Frontal cortex (tissue), 4 donors: ENCODE measurements around the gene CDCA8. TPM values are rescaled to one million over a fixed set of nuclear protein-coding genes. Genes with fewer than 3 reads are reported as not detected.
"Not testable (repeated sequence)": the region's sequence is repeated elsewhere in the genome, so short reads cannot be mapped to it uniquely, and the experiment has no call there.

Experiments used
- DNase-seq, 2 donors: peaks; one replicate each; pipeline ENCODE4 v3.0.0; 2012; ENCODE audit warnings: low spot score in 2 of 2
- FAIRE-seq: peaks from 2 replicates; lab custom pipeline; 2012; peaks lifted over from hg19 to GRCh38; lab: Jason Lieb, UNC
- total RNA-seq: library from RNA; depleted of rRNA; stranded (reverse); fragments of >200 nt; gene quantifications from one replicate; pipeline ENCODE4 v1.2.3, GENCODE V29; 2014
- donor health status: control.
- donor health status: control.
- donor health status: control.

The CDCA8 gene
- total RNA-seq, 1 donor from 2014 or later = 0.82 TPM

DNA sequence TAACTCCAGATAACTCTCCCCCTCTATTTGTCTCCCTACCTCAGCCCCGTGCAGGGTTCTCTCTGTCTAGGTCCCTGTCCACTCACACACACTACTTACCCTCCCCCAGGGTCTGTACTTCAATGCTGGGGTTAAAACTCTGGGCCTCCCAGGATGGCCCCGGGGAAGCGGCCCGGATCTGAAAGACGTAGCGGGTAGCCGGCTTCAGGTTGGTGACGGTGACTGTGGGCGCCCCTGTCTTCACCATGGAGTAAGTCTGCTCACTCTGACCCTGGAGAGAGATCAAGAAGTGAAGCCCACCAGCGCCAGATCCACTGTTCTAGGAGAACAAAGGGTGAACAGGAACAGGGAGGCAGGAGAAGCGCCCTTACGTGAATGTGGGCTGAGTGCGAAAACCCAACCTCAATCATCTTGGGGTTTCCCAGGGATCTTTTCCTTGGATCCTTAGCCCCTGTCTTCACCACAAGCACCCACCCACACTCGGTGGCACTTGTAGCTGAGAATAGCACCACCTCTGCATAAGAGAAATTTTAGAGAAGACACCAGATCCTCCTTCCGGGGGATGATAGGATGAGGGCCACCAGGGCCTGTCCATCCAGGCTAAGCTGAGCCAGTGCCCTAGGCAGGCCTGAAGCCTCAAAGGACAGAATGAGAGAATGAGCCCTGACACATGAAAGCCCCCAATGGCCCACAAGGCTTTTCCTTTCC lies 39.1 kb downstream of the CDCA8 start:
- DNase-seq (no peak), FAIRE-seq (no peak)

DNA sequence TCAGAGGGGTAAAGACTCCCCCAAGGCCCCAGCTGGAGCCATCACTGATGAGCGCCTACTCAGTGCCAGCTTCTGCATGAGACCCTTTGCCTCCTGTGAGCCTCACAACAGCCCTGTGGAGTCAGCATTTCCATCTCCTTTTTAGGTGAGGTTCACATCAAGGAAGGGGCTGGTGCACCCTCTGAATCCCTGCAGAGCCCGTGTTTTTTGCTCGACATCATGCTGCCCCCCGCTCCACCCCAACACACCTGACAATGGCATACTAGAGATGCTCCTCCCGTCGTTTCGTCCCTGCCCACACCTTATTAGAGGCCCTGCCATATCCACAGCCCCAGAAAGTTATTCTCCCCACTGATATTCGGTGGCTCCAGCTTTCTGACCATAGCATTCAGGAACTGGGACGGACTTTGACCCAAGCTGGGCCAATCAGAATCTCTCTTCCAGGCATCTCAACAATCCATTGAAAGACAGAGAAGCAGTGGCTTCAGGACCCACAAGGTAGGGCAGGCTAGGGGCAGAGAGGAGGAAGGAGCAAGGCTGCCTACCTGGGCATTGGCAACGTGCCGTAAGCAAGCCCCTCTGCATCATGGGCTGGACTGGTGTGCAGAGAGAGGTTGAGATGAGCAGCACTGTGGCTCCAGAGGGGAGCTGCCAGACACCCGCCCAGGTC lies 39.9 kb downstream of the CDCA8 start:
- FAIRE-seq (no peak), DNase-seq (no peak)

DNA sequence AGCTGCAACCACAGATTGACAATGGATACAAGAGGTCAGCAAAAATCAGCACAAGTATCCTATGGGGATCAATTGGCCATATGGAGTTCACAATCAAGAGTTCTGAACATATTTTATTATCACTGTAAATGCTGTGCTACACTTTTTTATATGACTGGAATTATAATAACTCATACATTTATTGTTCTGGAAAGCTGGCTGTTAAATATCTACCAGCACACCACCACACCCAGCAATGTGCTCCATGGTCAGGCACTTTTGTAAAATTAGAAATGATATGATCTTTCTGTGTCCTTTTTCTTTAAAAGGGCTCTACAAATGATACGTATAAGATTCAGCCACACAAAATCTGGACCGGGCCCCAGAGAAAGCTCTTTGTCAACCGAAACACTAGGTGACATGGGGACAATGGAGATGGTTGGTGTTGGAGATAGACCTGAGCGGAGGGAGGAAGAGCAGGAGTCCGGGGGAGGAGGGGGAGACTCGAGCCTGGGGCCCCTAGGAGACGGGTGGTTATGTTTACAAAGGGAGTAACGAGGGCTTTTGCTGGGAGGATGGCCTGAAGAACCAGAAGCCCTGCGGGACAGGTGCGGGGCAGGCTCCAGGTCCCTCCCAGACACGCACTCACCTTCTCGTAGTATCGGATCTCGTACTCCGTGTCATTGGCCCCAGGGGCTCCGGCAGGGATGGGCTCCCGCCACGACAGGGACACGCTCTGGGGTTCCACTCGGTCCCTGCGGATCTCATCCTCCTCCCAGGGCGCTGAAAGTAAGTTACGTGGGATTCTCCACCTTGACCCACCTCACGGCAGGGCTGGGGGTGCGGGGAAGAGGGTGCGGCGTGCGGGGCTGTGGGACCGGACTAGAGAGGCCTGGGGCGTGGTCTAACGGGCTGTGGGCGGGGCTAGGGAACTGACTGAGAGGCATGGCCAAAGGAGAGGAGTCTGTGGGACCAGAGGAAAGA lies 42.6 kb downstream of the CDCA8 start:
- DNase-seq (no peak), FAIRE-seq (no peak)

GRCh38 chr1:37737975-37738374 lies 45.7 kb downstream of the CDCA8 start:
- DNase-seq, FAIRE-seq: not testable (repeated sequence)

DNA sequence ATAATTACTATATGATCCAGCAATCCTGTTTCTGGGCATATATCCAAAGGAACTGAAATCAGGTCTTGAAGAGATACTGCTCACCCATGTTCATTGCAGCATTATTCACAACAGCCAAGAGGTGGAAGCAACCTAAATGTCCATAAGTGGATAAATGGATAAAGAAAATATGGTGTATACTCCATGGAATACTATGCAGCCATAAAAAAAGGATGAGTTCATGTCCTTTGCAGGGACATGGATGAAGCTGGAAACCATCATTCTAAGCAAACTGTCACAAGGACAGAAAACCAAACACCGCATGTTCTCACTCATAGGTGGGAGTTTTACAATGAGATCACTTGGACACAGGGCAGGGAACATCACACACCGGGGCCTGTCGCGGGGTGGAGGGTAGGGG lies 46.3 kb downstream of the CDCA8 start:
- not testable (repeated sequence) for DNase-seq, FAIRE-seq

- no peak for DNase-seq
- FAIRE-seq = no peak
Measured at GRCh38 chr1:37739222-37739621, 46.9 kb downstream of the CDCA8 start.

GRCh38 chr1:37741130-37741529 lies 48.8 kb downstream of the CDCA8 start:
- no peak for DNase-seq

DNA sequence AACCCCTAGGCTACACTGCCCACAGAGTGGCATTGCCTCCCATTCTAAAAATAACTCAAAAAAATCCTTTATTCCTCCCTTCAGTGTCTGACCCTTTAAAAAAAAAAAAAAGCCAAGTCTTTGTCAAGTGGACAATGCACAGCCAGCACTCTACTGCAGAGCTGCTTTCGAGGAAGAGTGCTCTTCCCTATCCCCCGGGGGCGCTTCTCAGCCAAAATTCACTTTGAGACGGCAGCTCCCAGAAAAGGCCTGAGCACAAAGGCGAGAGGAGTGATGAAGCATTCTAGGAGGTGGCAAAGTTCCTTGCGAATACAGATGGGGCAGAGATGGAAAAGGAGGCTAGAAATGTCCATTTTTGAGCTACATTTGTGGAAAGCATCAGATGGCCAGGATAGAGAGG lies 49.3 kb downstream of the CDCA8 start:
- FAIRE-seq = no peak
- DNase-seq = no peak

More at GRCh38 chr1:37741130-37741529, 48.8 kb downstream of the CDCA8 start:
- FAIRE-seq = no peak

GRCh38 chr1:37746806-37747205 lies 54.5 kb downstream of the CDCA8 start:
- FAIRE-seq (no peak), DNase-seq (no peak)

DNA sequence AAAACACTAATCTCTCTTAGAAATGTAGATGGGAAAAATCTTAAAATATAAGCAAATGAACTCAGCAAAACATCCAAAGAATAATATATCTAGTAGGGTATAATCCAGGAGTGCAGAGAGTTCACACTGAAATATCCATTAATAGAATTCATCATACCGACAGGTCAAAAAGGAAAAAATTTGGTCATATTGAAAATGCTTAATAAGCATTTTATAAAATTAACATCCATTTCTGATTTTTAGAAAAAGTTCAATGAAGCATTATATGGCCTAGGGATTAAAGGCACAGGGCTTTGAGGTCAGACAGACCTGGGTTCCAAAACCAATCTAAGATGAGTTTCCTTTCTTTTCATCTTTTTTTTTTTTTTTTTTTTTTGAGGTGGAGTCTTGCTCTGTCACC lies 56.2 kb downstream of the CDCA8 start:
- no peak for DNase-seq
- FAIRE-seq = no peak

GRCh38 chr1:37752213-37752582 lies 59.9 kb downstream of the CDCA8 start:
- DNase-seq (no peak), FAIRE-seq (no peak)

DNA sequence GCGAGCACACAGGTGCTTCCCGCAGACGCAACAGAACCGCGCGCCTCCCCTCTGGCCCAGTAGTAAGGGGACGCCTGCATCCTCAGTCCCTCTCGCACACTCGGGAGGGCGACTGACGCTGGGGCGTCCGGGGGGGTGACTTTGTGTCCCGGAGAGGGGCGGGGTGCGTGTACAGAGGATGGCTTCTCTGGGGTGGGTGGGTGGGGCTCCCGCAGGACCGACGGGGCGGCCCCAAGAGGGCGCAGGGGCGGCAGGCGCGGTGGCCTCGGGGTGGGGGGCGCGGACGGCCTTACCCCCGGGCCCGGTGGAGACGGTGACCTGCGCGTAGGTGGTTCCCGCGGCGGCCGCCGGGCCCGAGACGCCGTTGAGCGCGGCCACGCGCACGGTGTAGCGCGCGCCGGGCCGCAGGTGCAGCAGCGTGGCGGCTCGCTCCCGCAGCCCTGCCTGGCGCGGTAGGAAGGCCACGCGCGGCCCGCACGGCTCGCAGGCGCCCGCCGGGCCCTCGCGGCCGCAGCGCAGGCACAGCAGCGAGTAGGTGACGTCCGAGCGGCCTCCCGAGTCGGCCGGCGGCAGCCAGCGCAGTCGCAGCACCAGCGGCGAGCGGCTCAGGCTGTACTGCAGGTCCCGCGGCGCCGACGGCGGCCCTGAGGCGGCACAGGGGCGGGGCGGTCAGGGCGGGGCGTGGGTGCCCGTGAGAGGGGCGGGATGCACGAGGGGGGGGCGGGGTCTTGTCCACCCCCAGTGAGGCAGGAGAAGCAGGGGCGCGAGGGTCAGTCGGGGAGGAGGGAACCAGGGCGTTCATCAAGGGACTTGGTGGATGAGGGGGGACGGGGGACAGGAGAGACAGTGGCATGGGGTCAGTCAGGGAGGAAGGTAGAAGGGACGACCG lies 60.5 kb downstream of the CDCA8 start:
- DNase-seq = peak; percentile 58 to 60
- FAIRE-seq = no peak

GRCh38 chr1:37753473-37754321 lies 61.4 kb downstream of the CDCA8 start:
- FAIRE-seq (no peak), DNase-seq (no peak)

DNA sequence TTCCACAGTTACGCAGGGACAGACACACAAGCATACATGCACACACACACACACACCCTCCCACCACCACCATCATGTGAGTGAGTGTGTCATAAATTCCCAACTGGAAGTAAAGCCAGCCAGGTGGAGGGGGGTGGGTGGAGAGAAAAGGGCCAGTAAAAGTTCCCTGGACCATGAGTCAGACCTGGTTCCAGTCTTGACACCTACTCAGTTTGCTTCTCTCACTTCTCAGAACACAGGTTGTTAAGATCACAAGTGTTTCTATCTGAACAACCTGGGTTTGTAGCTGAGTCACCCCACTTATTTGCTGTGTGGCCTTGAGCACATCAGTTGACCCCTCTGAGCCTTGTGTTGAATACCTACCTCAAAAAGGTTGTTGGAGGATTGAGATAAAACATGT lies 63.0 kb downstream of the CDCA8 start:
- DNase-seq (no peak), FAIRE-seq (no peak)

DNA sequence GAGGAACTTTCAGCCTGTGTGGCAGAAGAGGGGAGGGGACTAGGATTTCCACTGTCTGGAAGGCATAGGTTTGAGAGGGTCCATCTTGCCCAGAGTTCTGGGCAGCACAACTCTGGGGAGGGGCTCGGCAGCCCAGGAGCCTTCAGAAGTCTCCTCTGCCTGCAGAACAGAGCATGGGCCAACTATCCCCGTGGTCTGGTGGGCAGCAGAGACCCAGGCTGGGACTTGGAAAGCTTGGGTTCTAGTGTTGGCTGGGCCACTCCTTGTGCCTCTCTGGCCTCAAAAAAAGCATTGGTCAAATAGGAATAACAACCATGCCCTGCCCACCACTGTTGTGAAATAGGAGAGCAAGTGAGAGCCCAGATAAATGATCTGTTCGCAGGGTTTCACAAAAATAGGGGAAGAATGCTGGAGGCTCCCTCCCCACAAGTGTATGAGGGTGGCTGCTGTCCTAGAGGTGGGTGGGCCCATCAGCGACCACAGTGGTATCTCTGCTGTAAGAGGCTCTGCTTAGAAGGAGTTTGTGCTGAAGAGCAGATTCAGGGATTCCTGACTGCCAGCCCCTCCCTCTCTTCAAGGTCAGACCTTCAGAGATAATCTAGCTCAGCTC lies 63.7 kb downstream of the CDCA8 start:
- no peak for FAIRE-seq
- DNase-seq = no peak
